NCI-H774 (cell line): Measurements from ENCODE around the gene POLR2H.
"Not testable (repeated sequence)": the region's sequence is repeated elsewhere in the genome, so short reads cannot be mapped to it uniquely, and the experiment has no call there.

Experiments
- DNase-seq: peaks from one replicate; lab custom pipeline; 2025; lab: John Stamatoyannopoulos, UW

POLR2H gene

DNA sequence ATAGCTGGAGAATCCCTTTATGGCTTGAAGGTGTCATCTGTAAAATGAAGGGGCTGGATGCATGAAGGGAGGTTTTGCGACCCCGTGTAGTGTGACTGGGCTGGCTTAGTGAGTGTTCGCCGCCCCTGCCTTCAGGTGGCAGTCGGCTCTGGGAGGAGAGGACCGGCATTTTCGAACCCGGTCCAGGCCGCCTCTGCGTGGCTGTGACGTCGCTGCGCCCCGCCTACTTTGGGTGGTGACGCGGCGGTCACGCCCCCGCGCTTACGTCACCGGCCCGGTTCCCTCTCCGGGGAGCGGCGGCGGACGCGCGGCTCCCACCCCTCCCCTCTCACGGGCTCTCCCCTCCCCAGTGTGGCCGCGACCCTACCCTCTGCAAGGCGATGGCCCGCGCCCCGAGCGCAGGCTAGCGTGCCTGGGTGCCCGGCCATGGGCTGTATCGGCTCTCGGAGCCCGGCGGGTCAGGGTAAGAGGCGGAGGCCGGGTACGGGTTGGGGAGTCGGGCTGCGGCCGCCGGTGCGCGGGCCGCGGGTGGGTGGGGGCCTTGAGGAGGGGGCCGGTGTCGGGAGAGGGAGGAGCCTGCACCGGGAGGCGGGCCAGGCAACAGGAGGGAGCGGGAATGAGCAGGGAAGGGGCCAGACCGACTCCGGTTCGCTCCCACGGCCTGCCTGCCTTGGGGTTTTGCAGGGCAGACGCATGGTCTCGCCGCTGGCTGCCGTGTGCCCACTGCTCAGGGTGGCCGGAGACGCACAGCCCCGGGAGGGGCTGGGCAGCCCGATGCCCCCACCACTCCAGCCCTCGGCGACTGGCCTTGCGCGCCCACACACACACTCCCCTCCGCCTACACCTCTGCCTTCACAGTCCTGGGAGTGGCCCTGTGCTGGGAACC, 25.6 kb upstream of the POLR2H start:
- DNase-seq, result peak; percentile 91

DNA sequence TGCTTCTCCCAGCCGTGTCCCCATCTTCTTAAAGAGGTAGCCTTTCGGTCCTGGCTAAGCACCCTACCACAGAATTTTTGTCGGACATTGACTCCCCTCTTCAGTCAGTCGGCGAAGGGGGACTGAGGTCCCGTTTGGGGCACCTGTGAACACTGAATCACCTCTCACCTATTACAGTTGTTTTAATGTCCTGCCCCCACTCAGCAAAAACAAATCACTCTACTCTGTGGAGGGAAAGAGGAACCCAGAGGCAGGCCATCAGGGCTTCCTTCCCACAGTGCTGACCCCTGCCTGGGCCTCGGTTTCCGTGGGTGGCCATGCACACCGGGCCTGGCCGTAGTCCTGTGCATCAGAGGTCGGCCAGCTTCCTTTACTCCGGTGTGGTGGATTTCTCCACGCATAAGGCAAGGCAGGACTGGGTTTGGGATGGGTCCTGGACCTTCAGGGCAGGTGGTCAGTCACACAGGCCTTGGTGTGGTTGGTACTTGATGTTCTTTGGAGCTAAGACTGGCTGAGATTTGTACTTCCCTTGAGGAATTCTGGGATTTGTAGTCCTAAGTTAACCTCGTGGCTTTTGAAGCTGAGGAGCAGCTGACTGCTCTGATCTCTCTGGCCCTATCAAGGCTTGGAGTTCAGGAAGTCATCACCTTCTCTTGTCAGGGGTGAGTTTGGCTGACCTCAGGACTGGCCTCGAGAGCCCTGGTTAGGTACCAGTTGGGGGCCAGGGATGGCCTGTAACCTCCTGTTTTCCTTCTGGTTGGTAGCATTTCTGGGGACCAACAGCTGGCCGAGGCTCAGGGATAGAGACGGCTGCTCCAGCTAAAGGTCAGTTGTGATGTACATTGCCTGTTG, 24.7 kb upstream of the POLR2H start:
- peak; percentile 30 for DNase-seq

DNA sequence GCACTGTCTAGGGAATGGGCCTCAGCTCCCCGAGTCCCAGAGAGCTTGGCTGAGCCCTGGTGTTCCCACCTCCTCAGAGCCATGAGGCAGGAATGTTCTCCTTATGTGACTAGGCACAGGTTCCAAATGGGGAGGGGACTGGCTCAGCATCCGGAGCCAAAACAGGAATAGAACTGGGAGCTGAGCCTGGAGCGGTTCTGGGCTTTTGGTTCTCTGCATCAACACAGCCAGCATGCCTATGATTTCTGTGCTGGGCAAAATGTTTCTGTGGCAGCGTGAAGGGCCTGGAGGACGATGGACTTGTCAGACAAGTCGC, 24.2 kb upstream of the POLR2H start, which contains the start of gene FAM131A:
TSS of gene FAM131A (plus strand) at position 202 of the 316 bp plus-strand sequence. CDS start at position 233, 31 bp downstream.
- DNase-seq, result no peak

DNA sequence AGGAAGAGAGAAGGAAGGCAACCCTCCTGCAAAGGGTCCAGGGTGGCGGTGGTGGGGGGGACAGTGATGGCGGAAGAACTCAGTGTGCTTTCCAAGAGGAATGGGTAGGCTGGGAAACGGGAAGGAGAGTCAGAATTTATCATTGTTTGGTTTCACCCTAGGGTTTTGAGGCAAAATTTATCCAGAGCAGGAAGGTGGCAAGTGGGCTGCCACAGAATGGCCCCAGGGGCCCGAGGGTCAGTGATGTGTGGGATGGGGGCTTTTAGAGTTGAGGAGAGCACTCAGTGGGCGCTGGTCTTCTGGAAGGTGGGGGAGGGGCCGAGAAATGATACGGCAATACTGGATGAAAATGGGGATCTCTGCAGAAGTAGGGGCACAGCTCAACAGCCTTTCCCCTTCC, 23.5 kb upstream of the POLR2H start:
- no peak for DNase-seq

DNA sequence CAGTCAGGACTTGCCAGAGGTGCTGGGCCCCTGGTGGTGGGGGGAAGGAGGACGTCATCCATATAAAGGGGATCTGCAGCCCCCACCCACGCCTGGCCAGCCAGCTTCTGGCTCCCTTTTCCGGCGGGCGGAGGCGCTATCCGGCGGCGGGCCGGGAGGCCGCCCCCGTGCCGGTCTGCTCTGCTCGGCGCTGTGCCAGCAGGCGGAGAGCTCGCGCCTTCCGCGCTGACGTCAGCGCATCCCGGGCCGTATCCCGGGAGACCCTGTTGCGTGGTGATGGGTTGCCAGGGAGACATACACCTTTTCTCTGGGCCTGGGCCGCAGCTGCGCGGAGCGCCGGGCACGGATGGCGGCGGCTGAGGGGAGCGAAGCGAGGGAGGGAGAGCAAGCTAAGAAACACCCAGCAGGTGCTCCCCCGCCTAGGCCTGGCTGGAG, 23.0 kb upstream of the POLR2H start:
- peak; percentile 88 for DNase-seq

DNA sequence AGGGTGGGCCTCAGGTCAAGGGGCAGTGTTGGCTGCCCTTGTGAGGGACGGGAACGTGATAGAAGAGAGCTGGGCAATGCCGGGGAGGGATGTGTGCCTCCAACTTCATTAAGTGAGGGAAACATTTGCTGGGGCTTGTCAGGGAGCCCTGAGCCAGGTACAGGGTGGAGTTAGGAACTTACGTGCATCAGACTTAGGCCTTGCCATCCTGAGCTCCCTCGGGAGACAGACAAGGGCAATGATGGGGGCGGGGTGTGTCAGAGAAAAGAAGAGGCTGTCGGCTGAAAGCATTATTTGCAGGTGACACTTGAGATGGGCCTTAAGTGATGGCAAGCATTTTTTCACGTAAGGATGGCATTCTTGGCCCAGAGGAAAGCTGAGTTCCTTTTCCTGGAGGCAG, 22.5 kb upstream of the POLR2H start:
- no peak for DNase-seq

DNA sequence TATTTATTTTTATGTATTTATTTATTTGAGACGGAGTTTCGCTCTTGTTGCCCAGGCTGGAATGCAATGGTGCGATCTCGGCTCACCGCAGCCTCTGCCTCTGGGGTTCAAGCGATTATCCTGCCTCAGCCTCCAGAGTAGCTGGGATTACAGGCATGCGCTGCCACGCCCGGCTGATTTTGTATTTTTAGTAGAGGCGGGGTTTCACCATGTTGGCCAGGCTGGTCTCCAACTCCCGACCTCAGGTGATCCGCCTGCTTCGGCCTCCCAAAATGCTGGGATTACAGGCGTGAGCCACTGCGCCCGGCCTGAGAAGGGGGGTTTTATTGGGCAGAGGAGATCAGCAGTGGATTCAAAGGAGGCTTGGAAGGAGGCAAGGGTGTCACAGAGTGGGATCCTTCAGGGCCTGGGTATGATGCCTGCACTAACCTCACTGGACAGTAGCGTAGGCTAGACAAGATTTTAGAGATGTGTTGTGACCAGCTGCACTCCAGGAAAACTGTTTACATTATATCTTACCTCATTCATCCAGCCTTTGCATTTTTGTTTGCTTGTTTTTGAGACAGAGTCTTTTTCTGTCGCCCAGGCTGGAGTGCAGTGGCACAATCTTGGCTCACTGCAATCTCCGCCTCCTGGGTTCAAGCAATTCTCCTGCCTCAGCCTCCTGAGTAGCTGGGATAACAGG, 21.9 kb upstream of the POLR2H start:
- DNase-seq, result not testable (repeated sequence)

DNA sequence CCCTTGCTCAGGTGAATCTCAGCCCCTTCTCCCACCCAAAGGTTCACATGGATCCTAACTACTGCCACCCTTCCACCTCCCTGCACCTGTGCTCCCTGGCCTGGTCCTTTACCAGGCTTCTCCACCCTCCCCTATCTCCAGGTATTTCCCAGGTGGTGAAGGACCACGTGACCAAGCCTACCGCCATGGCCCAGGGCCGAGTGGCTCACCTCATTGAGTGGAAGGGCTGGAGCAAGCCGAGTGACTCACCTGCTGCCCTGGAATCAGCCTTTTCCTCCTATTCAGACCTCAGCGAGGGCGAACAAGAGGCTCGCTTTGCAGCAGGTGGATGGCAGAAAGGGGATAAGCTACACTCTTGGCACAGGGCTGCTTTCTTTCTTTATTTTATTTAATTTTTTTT, 19.6 kb upstream of the POLR2H start:
- DNase-seq, result peak; percentile 89

DNA sequence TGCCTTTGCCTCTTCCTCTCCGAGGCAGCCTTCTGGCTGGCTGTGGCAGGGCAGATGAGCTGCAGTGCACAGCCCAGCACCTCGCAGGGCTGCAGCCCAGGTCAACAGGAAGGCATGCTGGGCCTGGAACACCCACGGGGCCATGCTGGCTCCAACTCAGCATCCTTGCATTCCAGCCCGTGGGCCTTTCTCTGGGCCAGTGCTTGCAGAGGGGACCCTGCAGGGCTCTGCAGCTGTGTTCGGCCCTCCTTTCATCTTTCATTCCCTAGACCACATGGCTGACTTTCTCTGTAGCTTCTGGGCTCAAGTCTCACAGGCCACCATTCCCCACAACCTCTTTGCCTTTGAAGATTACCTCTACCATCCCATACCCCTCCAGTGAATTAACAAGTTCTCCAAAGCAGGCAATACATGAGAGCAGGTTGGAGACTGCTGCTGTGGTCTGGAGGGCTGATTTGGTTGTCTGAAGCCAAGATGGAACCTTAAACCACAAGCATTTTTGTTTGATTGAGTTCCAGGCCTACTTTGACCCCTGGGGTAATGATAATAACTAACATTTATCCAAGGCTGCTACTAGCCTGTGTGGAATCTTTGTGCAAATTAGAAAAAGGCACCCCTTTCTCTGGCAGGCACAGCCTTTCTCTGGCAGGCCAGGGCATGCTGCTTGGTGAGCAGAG, 18.2 kb upstream of the POLR2H start:
- DNase-seq, result no peak

DNA sequence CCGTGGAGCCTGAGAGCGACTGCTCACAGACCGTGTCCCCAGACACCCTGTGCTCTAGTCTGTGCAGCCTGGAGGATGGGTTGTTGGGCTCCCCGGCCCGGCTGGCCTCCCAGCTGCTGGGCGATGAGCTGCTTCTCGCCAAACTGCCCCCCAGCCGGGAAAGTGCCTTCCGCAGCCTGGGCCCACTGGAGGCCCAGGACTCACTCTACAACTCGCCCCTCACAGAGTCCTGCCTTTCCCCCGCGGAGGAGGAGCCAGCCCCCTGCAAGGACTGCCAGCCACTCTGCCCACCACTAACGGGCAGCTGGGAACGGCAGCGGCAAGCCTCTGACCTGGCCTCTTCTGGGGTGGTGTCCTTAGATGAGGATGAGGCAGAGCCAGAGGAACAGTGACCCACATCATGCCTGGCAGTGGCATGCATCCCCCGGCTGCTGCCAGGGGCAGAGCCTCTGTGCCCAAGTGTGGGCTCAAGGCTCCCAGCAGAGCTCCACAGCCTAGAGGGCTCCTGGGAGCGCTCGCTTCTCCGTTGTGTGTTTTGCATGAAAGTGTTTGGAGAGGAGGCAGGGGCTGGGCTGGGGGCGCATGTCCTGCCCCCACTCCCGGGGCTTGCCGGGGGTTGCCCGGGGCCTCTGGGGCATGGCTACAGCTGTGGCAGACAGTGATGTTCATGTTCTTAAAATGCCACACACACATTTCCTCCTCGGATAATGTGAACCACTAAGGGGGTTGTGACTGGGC, 16.8 kb upstream of the POLR2H start:
- DNase-seq, result no peak

DNA sequence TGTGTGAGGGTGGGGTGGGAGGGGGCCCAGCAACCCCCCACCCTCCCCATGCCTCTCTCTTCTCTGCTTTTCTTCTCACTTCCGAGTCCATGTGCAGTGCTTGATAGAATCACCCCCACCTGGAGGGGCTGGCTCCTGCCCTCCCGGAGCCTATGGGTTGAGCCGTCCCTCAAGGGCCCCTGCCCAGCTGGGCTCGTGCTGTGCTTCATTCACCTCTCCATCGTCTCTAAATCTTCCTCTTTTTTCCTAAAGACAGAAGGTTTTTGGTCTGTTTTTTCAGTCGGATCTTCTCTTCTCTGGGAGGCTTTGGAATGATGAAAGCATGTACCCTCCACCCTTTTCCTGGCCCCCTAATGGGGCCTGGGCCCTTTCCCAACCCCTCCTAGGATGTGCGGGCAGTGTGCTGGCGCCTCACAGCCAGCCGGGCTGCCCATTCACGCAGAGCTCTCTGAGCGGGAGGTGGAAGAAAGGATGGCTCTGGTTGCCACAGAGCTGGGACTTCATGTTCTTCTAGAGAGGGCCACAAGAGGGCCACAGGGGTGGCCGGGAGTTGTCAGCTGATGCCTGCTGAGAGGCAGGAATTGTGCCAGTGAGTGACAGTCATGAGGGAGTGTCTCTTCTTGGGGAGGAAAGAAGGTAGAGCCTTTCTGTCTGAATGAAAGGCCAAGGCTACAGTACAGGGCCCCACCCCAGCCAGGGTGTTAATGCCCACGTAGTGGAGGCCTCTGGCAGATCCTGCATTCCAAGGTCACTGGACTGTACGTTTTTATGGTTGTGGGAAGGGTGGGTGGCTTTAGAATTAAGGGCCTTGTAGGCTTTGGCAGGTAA, 16.0 kb upstream of the POLR2H start:
- DNase-seq, result peak; percentile 32

DNA sequence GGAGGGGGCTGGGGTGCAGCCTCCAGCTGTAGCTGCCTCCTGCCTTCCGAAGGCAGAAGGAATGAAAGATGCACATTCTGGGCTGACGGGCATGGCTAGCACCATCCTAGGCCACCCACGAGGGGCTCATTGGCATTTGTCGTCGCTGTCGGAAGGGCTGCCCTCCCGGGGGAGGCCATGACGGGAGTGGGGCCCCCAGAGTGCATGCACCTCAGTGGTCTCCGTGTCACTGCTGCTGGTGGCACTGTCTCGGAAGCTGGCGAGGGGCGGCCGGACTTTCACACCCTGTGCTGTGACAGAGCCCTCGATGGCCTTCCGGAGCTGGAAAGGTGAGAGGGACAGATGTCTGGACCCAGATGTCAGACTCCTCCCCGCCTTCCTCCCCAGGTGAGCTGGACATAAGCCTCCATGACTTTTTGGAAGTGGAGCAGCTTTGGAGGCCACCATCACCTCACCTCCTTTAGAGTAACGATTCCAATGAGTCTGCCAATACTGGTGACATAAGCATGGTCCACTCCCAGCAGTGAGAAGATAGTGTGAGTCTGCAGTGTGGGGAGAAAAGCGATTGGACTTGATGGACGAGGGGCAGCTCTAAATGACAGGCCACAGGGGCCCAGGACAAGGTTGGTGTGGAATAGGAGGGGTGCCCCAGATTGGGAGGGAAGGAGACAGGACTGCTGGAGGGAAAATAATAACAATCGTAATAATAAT, 14.9 kb upstream of the POLR2H start:
- DNase-seq, result no peak

DNA sequence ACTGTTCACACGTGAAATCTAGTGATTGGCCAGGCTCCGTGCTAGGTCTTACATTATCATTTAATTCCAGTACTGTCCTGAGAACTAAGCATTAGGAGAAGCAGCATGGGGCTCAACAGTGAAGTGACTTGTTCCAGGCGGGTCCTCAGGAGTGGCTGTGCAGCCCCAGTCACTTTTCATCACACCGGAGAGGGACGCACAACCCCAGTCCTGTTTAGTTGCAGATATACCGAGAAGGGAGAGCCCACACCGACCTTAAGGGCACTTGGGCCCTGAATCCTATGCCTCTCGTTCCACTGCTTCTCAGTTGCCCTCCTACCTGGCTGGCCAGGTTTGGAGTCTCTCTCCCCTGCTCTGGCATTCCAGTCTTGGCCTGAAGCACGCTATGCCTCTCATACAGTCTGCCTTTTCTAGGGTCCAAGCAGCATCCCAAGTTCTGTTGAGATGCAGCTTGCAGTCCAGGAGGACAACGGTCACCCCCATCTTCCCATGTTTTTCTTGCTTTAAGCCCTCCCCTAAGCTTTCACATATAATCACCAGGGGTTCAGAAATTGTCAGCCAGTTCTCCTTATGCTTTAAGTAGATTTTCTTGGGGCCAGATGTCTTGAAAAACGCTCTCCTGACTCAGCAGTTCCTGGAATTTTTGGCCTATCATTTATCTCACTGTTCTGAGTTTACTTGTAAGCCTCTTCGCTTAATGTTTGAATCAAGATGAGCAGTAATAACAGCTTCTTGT, 14.0 kb upstream of the POLR2H start:
- DNase-seq, result no peak

DNA sequence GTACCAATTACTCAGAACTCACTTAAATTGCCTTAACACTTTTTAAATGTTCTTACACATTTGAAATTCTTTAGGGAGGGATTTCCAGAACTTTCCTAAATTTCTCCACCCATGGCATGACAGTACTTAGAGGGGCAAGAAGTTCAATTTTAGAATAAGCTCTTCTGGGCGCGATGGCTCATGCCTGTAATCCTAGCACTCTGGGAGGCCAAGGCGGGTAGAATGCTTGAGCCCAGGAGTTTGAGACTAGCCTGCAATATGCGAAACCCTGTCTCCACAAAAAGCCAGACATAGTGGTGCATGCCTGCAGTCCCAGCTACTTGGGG, 13.5 kb upstream of the POLR2H start:
- DNase-seq, result no peak

DNA sequence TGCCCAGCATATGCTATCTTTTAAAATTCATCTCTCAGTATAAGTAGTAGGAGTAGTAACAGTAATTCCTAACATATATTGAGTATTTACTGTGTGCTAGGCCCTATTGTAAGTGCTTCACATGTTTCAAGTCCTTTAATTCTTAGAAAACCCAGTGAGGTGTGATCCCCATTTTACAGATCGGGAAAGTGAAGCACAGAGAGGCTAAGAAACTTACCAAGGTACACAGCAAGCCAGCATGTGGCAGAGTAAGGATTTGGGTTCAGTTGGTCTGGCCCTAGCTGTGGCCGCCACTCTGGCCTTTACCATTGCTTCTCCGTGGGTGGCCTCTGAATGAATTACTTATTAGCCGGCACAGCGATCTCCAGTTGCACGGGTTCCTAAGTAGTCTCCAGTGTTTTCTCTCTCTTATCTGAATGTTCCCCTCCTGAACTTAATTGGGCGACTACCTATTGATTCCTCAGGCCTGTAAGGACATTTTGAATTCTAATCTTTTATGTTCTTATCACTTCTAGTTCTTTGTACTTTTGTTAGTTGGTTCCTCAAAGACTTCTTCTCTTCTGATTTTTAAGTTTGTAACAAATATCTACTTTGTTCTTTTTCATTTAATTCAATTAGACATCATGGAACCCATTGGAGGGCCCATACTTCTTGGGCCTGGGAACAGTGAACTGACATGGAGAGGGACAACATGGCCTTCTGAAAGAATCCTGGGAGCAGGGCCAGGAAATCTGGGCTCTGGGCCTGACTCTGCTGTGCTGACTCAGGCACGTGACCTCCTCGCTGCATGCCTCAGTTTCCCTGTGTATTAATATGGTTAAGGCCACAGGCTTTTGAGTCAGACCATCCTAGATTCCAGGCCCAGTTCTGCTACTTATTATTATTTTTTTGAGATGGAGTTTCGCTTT, 11.7 kb upstream of the POLR2H start:
- no peak for DNase-seq

DNA sequence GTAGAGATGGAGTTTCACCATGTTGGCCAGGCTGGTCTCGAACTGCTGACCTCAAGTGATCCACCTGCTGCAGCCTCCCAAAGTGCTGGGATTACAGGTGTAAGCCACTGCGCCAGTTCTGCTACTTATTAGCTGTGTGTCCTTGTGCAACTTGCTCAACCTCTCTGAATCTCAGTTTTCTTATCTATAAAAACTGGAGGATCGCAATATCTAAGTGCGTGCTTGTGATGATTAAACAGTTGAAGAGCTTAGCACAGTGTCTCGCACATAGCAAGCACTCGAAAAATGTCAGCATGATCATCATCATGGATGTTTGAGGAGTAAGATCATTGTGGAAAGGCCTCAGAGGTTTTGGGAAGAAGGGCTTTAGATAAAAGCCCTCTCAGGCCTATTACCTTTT, 10.9 kb upstream of the POLR2H start:
- DNase-seq, result no peak

DNA sequence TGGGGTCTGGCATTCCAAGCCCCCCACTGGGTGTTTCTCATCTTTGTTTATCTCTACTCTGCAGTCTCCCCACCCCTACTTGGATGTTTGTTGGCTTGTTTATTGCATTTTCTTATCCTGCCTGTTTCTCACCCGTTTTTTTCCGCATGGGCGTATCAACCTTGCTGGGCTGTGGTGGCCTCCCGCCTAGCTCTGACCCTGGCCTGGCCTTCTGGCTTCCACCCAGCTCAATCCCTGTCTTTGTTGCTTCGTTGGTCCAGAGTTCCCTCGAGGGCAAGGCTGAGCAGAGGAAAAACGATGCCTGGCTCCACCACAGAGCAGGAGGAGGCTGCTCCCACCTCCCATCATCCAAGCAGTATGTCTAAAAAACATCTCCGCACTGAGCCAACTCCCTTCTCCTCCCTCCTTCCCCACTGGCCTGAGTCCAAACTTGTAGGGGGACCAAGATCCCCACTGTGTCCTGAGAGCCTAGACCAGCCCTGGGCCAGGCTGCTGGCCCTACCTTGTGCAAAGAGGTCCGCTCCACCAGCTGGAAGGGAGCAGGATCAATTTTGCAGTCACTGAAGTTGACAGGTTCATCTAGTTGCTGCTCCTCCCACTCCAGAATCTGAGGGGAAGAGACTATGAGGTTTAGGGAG, 9.9 kb upstream of the POLR2H start:
- no peak for DNase-seq
